ENCODE measurements around the gene PTPRU.

Gene PTPRU

GRCh38 chr1:29320156-29320940 is 84.0 kb downstream of the PTPRU start:
- no peak for DNase-seq
- in situ Hi-C loops (cut with MboI; ENCODE audit: low pct_unique_long_range_greater_than_20kb, low sequenced_read_pairs), result no loop called here

- in situ Hi-C loops (cut with MboI; ENCODE audit: low pct_unique_long_range_greater_than_20kb, low sequenced_read_pairs), result no loop called here
- DNase-seq, result no peak
These were observed 84.9 kb downstream of the PTPRU start for GRCh38 chr1:29321176-29321575.

GRCh38 chr1:29322147-29322694 is 85.9 kb downstream of the PTPRU start:
- in situ Hi-C loops (cut with MboI; ENCODE audit: low pct_unique_long_range_greater_than_20kb, low sequenced_read_pairs), result no loop called here
- DNase-seq, result no peak

- in situ Hi-C loops (cut with MboI; ENCODE audit: low pct_unique_long_range_greater_than_20kb, low sequenced_read_pairs), result no loop called here
- DNase-seq, result no peak
These were observed 86.7 kb downstream of the PTPRU start for GRCh38 chr1:29322861-29323585.

GRCh38 chr1:29323636-29324035 is 87.3 kb downstream of the PTPRU start:
- in situ Hi-C loops (cut with MboI; ENCODE audit: low pct_unique_long_range_greater_than_20kb, low sequenced_read_pairs), result no loop called here
- no peak for DNase-seq

- in situ Hi-C loops (cut with MboI; ENCODE audit: low pct_unique_long_range_greater_than_20kb, low sequenced_read_pairs), result no loop called here
- no peak for DNase-seq
These were observed 87.9 kb downstream of the PTPRU start for GRCh38 chr1:29324202-29324601.

- DNase-seq, result no peak
- in situ Hi-C loops (cut with MboI; ENCODE audit: low pct_unique_long_range_greater_than_20kb, low sequenced_read_pairs), result no loop called here
These were observed 88.5 kb downstream of the PTPRU start for GRCh38 chr1:29324771-29325351.

GRCh38 chr1:29325675-29326074 is 89.4 kb downstream of the PTPRU start:
- DNase-seq, result no peak
- in situ Hi-C loops (cut with MboI; ENCODE audit: low pct_unique_long_range_greater_than_20kb, low sequenced_read_pairs), result no loop called here

- DNase-seq, result no peak
- in situ Hi-C loops (cut with MboI; ENCODE audit: low pct_unique_long_range_greater_than_20kb, low sequenced_read_pairs), result no loop called here
These were observed 89.8 kb downstream of the PTPRU start for GRCh38 chr1:29326123-29326522.

- in situ Hi-C loops (cut with MboI; ENCODE audit: low pct_unique_long_range_greater_than_20kb, low sequenced_read_pairs), result no loop called here
- DNase-seq, result no peak
These were observed 91.1 kb downstream of the PTPRU start for GRCh38 chr1:29327223-29327935.

GRCh38 chr1:29329022-29329775 is 92.9 kb downstream of the PTPRU start:
- no peak for DNase-seq
- in situ Hi-C loops (cut with MboI; ENCODE audit: low pct_unique_long_range_greater_than_20kb, low sequenced_read_pairs), result no loop called here

- DNase-seq, result no peak
- in situ Hi-C loops (cut with MboI; ENCODE audit: low pct_unique_long_range_greater_than_20kb, low sequenced_read_pairs), result no loop called here
These were observed 93.8 kb downstream of the PTPRU start for GRCh38 chr1:29330089-29330488.

GRCh38 chr1:29330856-29331255 is 94.5 kb downstream of the PTPRU start:
- no peak for DNase-seq
- in situ Hi-C loops (cut with MboI; ENCODE audit: low pct_unique_long_range_greater_than_20kb, low sequenced_read_pairs), result no loop called here

GRCh38 chr1:29331309-29331708 is 95.0 kb downstream of the PTPRU start:
- no peak for DNase-seq
- in situ Hi-C loops (cut with MboI; ENCODE audit: low pct_unique_long_range_greater_than_20kb, low sequenced_read_pairs), result no loop called here

GRCh38 chr1:29331729-29332128 is 95.4 kb downstream of the PTPRU start:
- in situ Hi-C loops (cut with MboI; ENCODE audit: low pct_unique_long_range_greater_than_20kb, low sequenced_read_pairs), result no loop called here
- no peak for DNase-seq

GRCh38 chr1:29332204-29332603 is 95.9 kb downstream of the PTPRU start:
- in situ Hi-C loops (cut with MboI; ENCODE audit: low pct_unique_long_range_greater_than_20kb, low sequenced_read_pairs), result no loop called here
- DNase-seq, result peak; percentile 50

GRCh38 chr1:29333008-29333407 is 96.7 kb downstream of the PTPRU start:
- in situ Hi-C loops (cut with MboI; ENCODE audit: low pct_unique_long_range_greater_than_20kb, low sequenced_read_pairs), result no loop called here
- no peak for DNase-seq

- DNase-seq, result no peak
- in situ Hi-C loops (cut with MboI; ENCODE audit: low pct_unique_long_range_greater_than_20kb, low sequenced_read_pairs), result no loop called here
These were observed 99.3 kb downstream of the PTPRU start for GRCh38 chr1:29335573-29335972.
